Suprapubic skin (tissue), 3 donors: ENCODE data around the gene OR4D1.

ENCODE experiments used
- EP300 ChIP-seq: sonication (generic); formaldehyde crosslinking; IDR thresholded peaks from one replicate; pipeline ENCODE4 v1.6.1; 2017; ENCODE audit warnings: antibody characterized with exemption
- TF ChIP-seq, protein P1 (sequence below), 2 donors: fragments of 200-600 bp in 1 of 2; fragments of 450-650 bp in 1 of 2; sonication (generic) in 1 of 2; IDR thresholded peaks; one replicate each; pipeline ENCODE4 v1.5.1; 2016 to 2019; ENCODE audit warnings: antibody characterized with exemption in 2 of 2, mild to moderate bottlenecking in 1 of 2, moderate library complexity in 1 of 2

GRCh38 chr17:58153671-58154070 lies 5.5 kb downstream of the OR4D1 start:
- TF ChIP-seq EP300, result no peak
- TF ChIP-seq, protein P1, sequence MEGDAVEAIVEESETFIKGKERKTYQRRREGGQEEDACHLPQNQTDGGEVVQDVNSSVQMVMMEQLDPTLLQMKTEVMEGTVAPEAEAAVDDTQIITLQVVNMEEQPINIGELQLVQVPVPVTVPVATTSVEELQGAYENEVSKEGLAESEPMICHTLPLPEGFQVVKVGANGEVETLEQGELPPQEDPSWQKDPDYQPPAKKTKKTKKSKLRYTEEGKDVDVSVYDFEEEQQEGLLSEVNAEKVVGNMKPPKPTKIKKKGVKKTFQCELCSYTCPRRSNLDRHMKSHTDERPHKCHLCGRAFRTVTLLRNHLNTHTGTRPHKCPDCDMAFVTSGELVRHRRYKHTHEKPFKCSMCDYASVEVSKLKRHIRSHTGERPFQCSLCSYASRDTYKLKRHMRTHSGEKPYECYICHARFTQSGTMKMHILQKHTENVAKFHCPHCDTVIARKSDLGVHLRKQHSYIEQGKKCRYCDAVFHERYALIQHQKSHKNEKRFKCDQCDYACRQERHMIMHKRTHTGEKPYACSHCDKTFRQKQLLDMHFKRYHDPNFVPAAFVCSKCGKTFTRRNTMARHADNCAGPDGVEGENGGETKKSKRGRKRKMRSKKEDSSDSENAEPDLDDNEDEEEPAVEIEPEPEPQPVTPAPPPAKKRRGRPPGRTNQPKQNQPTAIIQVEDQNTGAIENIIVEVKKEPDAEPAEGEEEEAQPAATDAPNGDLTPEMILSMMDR (IDR thresholded peaks at IDR 0.05), result no peak
